Brain microvascular endothelial cell (primary cell): ENCODE data around the gene RNF182.

ENCODE experiments used
- DNase-seq: peaks from one replicate; pipeline ENCODE4 v3.0.0-alpha.2; 2020
- H3K27ac ChIP-seq: fragments of 250-450 bp; sonication (Bioruptor Pico); 2 replicates; pipeline ENCODE4 v1.5.1; 2020; ENCODE audit warnings: mild to moderate bottlenecking, moderate library complexity
- H3K27me3 ChIP-seq: fragments of 250-450 bp; sonication (Bioruptor Pico); replicated peaks from 2 replicates; pipeline ENCODE4 v1.5.1; 2020; ENCODE audit warnings: mild to moderate bottlenecking
- H3K36me3 ChIP-seq: fragments of 250-450 bp; sonication (Bioruptor Pico); replicated peaks from 2 replicates; pipeline ENCODE4 v1.5.1; 2020; ENCODE audit warnings: mild to moderate bottlenecking
- H3K4me3 ChIP-seq: 2 replicates; pipeline ENCODE4 v1.5.1; 2011; ENCODE audit warnings: low read depth, mild to moderate bottlenecking, control low read depth, low read length, moderate library complexity
- in situ Hi-C: cut with HindIII; loops from 2 replicates; pipeline ENCODE4 v1.10.0; 2017; ENCODE audit warnings: low sequenced_read_pairs, low pct_ligation_motif_present
- TF ChIP-seq, protein P1 (sequence below): IDR thresholded peaks from 2 replicates; pipeline ENCODE4 v1.5.1; 2011; ENCODE audit warnings: low read depth, mild to moderate bottlenecking, moderate library complexity, low read length, control low read depth, inconsistent platforms; ENCODE audit errors: missing control alignments

The RNF182 gene

DNA sequence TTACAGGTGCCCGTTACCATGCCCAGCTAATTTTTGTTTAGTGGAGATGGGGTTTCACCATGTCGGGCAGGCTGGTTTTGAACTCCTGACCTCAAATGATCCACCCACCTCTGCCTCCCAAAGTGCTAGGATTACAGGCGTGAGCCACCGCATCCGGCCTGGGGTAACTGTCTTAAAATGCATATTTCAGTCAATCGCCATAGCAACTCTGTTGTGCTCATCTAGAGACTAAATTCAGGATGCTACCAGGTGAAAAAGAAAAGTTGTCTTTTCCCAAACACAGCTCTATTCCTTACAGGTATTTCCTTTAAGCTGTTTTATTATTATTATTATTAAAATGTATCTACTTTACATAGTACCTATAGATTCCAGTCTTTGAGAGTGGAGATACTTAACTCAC lies 66.6 kb downstream of the RNF182 start:
- H3K36me3 ChIP-seq: no peaks in the 10 kb centered on the region
- H3K4me3 ChIP-seq: no peak overlapping the region
- TF ChIP-seq, protein P1, sequence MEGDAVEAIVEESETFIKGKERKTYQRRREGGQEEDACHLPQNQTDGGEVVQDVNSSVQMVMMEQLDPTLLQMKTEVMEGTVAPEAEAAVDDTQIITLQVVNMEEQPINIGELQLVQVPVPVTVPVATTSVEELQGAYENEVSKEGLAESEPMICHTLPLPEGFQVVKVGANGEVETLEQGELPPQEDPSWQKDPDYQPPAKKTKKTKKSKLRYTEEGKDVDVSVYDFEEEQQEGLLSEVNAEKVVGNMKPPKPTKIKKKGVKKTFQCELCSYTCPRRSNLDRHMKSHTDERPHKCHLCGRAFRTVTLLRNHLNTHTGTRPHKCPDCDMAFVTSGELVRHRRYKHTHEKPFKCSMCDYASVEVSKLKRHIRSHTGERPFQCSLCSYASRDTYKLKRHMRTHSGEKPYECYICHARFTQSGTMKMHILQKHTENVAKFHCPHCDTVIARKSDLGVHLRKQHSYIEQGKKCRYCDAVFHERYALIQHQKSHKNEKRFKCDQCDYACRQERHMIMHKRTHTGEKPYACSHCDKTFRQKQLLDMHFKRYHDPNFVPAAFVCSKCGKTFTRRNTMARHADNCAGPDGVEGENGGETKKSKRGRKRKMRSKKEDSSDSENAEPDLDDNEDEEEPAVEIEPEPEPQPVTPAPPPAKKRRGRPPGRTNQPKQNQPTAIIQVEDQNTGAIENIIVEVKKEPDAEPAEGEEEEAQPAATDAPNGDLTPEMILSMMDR: no peak
- in situ Hi-C loops: no loop called here
- no peak overlapping the region for H3K27ac ChIP-seq
- no peak for DNase-seq
- H3K27me3 ChIP-seq: no peaks in the 10 kb centered on the region

DNA sequence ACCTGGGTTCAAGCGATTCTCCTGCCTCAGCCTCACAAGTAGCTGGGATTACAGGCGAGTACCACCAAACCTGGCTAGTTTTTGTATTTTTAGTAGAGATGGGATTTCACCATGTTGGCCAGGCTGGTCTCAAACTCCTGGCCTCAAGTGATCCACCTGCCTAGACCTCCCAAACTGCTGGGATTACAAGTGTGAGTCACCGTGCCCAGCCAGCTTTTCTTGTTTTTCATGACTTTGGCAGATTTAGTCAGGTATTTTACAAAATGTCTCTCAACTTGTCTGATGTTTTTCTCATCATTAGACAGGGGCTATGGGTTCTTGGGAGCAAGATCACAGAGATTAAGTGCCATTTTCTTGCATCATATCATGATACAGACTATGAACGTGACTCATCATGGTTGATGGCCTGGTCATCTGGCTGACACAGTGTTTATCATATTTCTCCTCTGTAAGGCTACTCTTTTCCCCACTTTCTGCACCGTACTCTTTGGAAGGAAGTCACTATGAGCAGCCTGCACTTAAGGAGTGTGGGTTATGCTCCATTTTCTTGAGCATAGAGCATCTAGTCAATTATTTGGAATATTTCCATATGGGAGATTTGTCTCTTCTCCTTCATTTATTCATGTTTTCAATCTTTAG lies 67.8 kb downstream of the RNF182 start:
- in situ Hi-C loops: no loop called here
- Histone ChIP-seq H3K27me3 (no peaks in the 10 kb centered on the region), H3K36me3 (no peaks in the 10 kb centered on the region), H3K4me3 (no peak overlapping the region), H3K27ac (peak overlapping the region; percentile 16)
- TF ChIP-seq, protein P1: no peak
- DNase-seq: peak; percentile 77

DNA sequence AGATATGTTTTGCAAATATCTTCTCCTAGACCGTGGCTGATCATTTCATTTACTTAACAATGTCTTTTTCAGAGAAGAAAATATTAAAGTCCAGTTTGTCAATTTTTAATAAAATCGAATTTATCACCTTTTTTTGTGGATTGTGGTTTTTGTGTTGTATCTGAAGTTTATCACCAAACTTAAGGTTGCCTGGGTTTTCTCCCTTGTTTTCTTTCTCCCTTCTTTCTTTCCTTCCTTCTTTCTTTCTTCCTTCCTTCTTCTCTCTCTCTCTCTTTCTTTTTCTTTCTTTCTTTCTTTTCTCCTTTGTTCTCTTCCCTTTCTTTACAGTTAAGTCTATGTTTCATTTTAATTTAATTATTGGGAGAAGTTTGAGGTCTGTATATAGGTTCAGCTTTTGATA lies 68.7 kb downstream of the RNF182 start:
- no peak overlapping the region for H3K27ac ChIP-seq
- no peak for DNase-seq
- TF ChIP-seq, protein P1: no peak
- H3K27me3 ChIP-seq: no peaks in the 10 kb centered on the region
- in situ Hi-C loops: no loop called here
- no peaks in the 10 kb centered on the region for H3K36me3 ChIP-seq
- no peak overlapping the region for H3K4me3 ChIP-seq

DNA sequence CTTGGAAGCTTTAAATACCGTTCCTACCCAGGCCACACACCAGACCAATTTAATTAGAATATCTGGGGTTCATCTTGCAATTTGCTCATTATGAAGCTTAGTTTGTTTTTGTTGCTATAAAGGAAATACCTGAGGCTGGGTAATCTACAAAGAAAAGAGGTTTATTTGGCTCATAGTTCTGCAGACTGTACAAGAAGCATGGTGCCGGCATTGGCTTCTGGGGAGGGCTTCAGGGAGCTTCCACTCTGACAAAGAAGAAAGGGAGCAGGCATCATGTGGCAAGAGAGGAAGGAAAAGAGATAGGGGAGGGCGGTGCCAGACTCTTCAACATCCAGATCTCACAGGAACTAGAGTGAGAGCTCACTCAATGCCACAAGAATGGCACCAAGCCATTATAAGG lies 73.6 kb downstream of the RNF182 start:
- no peak for DNase-seq
- no peaks in the 10 kb centered on the region for H3K36me3 ChIP-seq
- H3K27ac ChIP-seq: no peak overlapping the region
- in situ Hi-C loops: no loop called here
- H3K4me3 ChIP-seq: no peak overlapping the region
- TF ChIP-seq, protein P1: no peak
- no peaks in the 10 kb centered on the region for H3K27me3 ChIP-seq

DNA sequence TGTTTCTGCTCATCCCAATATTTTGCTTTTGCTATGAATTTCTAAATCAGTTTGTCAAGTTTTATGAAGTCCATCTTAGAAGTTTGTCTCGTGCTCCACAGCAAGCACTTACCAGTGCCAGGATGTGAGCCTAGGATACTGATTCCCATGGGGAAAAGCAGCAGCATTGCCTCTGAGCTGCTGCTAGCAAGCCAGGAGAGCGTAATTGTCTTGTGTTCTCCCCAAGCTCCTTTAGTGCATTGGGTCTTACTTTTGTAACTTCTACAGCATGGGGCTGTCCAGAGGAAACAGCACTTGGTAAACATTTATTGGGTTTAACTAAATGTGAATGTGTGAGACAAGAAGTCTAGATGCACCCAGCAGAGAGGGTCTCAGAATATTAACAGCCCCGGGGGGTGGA lies 76.1 kb downstream of the RNF182 start:
- no peak for DNase-seq
- TF ChIP-seq, protein P1: no peak
- peak overlapping the region; percentile 95 for H3K27ac ChIP-seq
- in situ Hi-C loops: no loop called here
- H3K27me3 ChIP-seq: no peaks in the 10 kb centered on the region
- H3K4me3 ChIP-seq: no peak overlapping the region
- H3K36me3 ChIP-seq: no peaks in the 10 kb centered on the region
